ENCODE data around the gene BNC1.

Gene BNC1

DNA sequence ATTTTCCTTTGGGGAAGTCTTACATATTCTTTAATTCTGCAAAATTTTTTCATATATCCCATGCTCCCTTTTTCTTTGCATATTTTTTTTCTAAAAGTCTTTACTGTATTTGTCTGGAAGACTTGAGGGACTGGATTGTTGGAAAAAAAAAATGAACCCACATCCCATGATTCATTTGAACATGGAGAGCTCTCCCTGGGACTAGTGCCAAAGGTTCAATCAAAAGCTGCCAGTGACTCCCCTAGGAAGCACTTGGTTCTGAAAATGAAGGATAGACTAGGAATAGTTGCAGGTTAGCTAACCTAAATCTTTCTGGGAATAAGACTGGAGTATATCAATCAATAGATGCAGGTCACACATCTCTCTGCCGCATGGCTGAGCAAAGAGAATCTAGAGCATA, 16.4 kb upstream of the BNC1 start:
- ChIA-PET CTCF (no interaction called here), POLR2A (no interaction called here)
- TF ChIP-seq, protein P1, sequence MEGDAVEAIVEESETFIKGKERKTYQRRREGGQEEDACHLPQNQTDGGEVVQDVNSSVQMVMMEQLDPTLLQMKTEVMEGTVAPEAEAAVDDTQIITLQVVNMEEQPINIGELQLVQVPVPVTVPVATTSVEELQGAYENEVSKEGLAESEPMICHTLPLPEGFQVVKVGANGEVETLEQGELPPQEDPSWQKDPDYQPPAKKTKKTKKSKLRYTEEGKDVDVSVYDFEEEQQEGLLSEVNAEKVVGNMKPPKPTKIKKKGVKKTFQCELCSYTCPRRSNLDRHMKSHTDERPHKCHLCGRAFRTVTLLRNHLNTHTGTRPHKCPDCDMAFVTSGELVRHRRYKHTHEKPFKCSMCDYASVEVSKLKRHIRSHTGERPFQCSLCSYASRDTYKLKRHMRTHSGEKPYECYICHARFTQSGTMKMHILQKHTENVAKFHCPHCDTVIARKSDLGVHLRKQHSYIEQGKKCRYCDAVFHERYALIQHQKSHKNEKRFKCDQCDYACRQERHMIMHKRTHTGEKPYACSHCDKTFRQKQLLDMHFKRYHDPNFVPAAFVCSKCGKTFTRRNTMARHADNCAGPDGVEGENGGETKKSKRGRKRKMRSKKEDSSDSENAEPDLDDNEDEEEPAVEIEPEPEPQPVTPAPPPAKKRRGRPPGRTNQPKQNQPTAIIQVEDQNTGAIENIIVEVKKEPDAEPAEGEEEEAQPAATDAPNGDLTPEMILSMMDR (IDR thresholded peaks at IDR 0.05; ENCODE audit: control extremely low read depth, extremely low read depth, low read depth, missing control alignments), result no peak

DNA sequence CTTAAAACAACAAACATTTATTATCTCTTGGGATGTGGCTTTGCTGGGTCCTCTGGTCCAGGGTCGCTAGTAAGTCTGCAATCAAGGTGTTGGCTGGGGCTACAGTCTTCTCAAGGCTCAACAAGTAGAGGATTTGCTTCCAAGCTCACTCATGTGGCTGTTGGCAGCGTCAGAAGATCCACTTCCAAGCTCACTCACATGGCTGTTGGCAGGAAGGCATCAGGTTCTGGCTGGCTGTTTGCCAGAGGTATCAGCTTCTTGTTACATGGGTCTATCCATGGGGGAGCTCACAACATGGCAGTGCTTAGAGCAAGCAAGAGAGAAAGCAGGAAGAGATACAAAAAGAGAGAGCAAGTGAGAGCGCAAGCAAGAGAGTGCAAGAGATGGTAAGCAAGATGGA, 15.0 kb upstream of the BNC1 start:
- CTCF ChIA-PET, result interaction anchor here (1.0 kb wide), 1 partner anchor 25 kb away, joined by 3 read pairs; no protein-coding TSS in a partner anchor
- POLR2A ChIA-PET, result no interaction called here
- no peak for DNase-seq (ENCODE audit: extremely low spot score)
- TF ChIP-seq, protein P1 (IDR thresholded peaks at IDR 0.05; ENCODE audit: control extremely low read depth, extremely low read depth, low read depth, missing control alignments), result no peak

More for the DNA sequence above, 16.4 kb upstream of the BNC1 start:
- no peak for DNase-seq (ENCODE audit: extremely low spot score)

GRCh38 chr15:83295417-83295816, 11.0 kb upstream of the BNC1 start:
- ChIA-PET CTCF (interaction anchor here (1.5 kb wide), 1 partner anchor 19 kb away, joined by 3 read pairs; no protein-coding TSS in a partner anchor), POLR2A (no interaction called here)
- DNase-seq (ENCODE audit: extremely low spot score), result no peak
- TF ChIP-seq, protein P1 (IDR thresholded peaks at IDR 0.05; ENCODE audit: control extremely low read depth, extremely low read depth, low read depth, missing control alignments), result no peak

- POLR2A ChIA-PET, result no interaction called here
- CTCF ChIA-PET, result no interaction called here
- TF ChIP-seq, protein P1 (IDR thresholded peaks at IDR 0.05; ENCODE audit: control extremely low read depth, extremely low read depth, low read depth, missing control alignments), result no peak
- DNase-seq (ENCODE audit: extremely low spot score), result no peak
Measured at GRCh38 chr15:83293201-83293600, 8.7 kb upstream of the BNC1 start.

- ChIA-PET POLR2A (no interaction called here), CTCF (no interaction called here)
- TF ChIP-seq, protein P1 (IDR thresholded peaks at IDR 0.05; ENCODE audit: control extremely low read depth, extremely low read depth, low read depth, missing control alignments), result no peak
- DNase-seq (ENCODE audit: extremely low spot score), result no peak
Measured at GRCh38 chr15:83292317-83292716, 7.9 kb upstream of the BNC1 start.

DNA sequence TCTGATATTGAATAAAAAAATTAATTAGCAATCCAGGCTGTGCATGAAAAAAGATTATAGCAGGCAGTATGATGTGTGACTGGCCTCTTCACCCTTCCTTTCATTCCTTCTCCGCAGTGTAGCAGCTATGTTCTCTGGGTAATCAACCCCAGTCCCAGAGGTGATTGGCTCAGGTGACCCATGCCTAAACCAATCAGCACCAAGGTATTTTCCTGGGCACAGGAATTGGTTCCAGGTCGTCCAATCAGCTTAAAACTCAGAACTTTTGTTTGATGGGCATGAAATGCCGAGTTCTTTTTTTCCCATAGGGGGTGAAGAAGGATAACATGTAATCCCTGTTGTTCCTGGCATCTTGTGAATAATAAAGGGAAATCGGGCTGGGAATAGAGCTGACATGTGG, 5.8 kb upstream of the BNC1 start:
- ChIA-PET CTCF (no interaction called here), POLR2A (no interaction called here)
- DNase-seq (ENCODE audit: extremely low spot score), result no peak
- TF ChIP-seq, protein P1 (IDR thresholded peaks at IDR 0.05; ENCODE audit: control extremely low read depth, extremely low read depth, low read depth, missing control alignments), result no peak

- no peak for DNase-seq (ENCODE audit: extremely low spot score)
- POLR2A ChIA-PET, result no interaction called here
- TF ChIP-seq, protein P1 (IDR thresholded peaks at IDR 0.05; ENCODE audit: control extremely low read depth, extremely low read depth, low read depth, missing control alignments), result no peak
- CTCF ChIA-PET, result no interaction called here
Measured at GRCh38 chr15:83289160-83289559, 4.7 kb upstream of the BNC1 start.

All from GM10248 (cell line).